ENCODE data around the gene VKORC1L1. TPM values are rescaled to one million over a fixed set of nuclear protein-coding genes. Genes with fewer than 3 reads are reported as not detected.

The VKORC1L1 gene
- total RNA-seq, 1 experiment from 2014 or later = 13.3 TPM

Small RNAs within 50 kb of the gene (small RNA-seq; reads per million reads assigned to genes)
- gene AC073261.1 (not detected), gene RNU6-973P (not detected)

Other genes starting within 250 kb of the VKORC1L1 start
- gene GUSB, start 109.1 kb downstream of the VKORC1L1 start, total RNA-seq (2014; rRNA removed; shearing (Covaris generic)) = 67.0 and 84.3 TPM in 2 replicates
- gene ASL, start 202.7 kb downstream of the VKORC1L1 start, total RNA-seq (2014; rRNA removed; shearing (Covaris generic)) = 173 TPM in 2 replicates
- gene CRCP, start 241.8 kb downstream of the VKORC1L1 start, total RNA-seq (2014; rRNA removed; shearing (Covaris generic)) = 38.0 and 44.2 TPM in 2 replicates